OCI-LY3 (cell line): ENCODE data around the gene FZD10.

ENCODE experiments used
- H2AFZ ChIP-seq: fragments of 200-600, 300-600 bp; shearing (Covaris generic); 2 replicates; pipeline ENCODE4 v1.6.0; 2014; ENCODE audit warnings: antibody characterized with exemption, low read depth, low read length
- H3K27ac ChIP-seq: fragments of 200-600, 300-600 bp; sonication (generic); 2 replicates; pipeline ENCODE4 v1.5.1; 2014; ENCODE audit warnings: mild to moderate bottlenecking, low read length, moderate library complexity, mixed read lengths
- H3K27me3 ChIP-seq: fragments of 200-600, 300-600 bp; sonication (generic); 2 replicates; pipeline ENCODE4 v1.6.1; 2014; ENCODE audit warnings: low read depth, low read length, mixed read lengths
- H3K36me3 ChIP-seq: fragments of 200-600, 300-600 bp; sonication (generic); replicated peaks from 2 replicates; pipeline ENCODE3; 2014; ENCODE audit warnings: low read depth, low read length, mixed read lengths
- H3K4me1 ChIP-seq: fragments of 300-600, 200-600 bp; sonication (generic); 2 replicates; pipeline ENCODE4 v1.6.1; 2014; ENCODE audit warnings: low read length, mixed read lengths
- H3K4me2 ChIP-seq: fragments of 200-600, 300-600 bp; sonication (generic); 2 replicates; pipeline ENCODE4 v1.6.1; 2014; ENCODE audit warnings: low read length, mixed read lengths
- H3K4me3 ChIP-seq: fragments of 300-600, 200-600 bp; sonication (generic); 2 replicates; pipeline ENCODE4 v1.5.1; 2014; ENCODE audit warnings: antibody characterized with exemption, mild to moderate bottlenecking, low read length, moderate library complexity
- H3K79me2 ChIP-seq: fragments of 300-600, 200-600 bp; shearing (Covaris generic); 2 replicates; pipeline ENCODE4 v1.6.1; 2014; ENCODE audit warnings: mild to moderate bottlenecking, low read length, mixed read lengths
- H3K9ac ChIP-seq: fragments of 300-600, 200-600 bp; shearing (Covaris generic); 2 replicates; pipeline ENCODE4 v1.6.0; 2014; ENCODE audit warnings: mild to moderate bottlenecking, low read length, moderate library complexity
- H3K9me3 ChIP-seq: fragments of 200-600, 300-600 bp; shearing (Covaris generic); 2 replicates; pipeline ENCODE4 v1.6.1; 2014; ENCODE audit warnings: low read length, mixed read lengths; ENCODE audit not compliant: insufficient read depth
- H4K20me1 ChIP-seq: fragments of 200-600, 300-600 bp; sonication (generic); 2 replicates; pipeline ENCODE4 v1.6.1; 2016; ENCODE audit warnings: low read length, mixed read lengths; ENCODE audit not compliant: insufficient read depth
- EZH2phosphoT487 ChIP-seq: fragments of 200-600 bp; shearing (Covaris generic); IDR thresholded peaks from 2 replicates; pipeline ENCODE4 v1.6.1; 2018; ENCODE audit warnings: antibody characterized with exemption, mixed run types, low read depth
- TF ChIP-seq, protein P1 (sequence below): fragments of 200-600, 300-600 bp; sonication (generic); IDR thresholded peaks from 2 replicates; pipeline ENCODE4 v1.5.1; 2014; ENCODE audit warnings: antibody characterized with exemption, low read length, low read depth

FZD10 gene

DNA sequence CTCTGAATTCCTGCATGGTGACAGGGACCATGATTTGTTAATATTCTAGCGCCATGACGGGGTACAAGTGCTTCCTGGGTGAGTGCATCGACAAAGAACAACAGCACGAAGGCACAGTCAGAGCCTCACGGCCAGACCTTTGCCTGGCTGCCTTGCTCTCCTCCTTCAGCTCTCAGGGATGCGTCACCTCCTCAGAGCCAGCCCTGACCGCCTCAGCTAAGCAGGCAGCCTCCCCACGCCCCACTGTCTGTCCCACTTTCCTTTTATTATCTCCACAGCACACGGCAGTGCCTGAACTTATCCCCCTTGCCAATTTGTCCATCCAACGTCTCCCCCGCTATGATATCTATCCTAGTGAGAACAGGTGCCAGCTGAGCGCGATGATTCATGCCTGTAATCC, 16.5 kb upstream of the FZD10 start:
- H3K4me2 ChIP-seq, result no peak overlapping the region
- TF ChIP-seq EZH2phosphoT487, result no peak
- TF ChIP-seq, protein P1, sequence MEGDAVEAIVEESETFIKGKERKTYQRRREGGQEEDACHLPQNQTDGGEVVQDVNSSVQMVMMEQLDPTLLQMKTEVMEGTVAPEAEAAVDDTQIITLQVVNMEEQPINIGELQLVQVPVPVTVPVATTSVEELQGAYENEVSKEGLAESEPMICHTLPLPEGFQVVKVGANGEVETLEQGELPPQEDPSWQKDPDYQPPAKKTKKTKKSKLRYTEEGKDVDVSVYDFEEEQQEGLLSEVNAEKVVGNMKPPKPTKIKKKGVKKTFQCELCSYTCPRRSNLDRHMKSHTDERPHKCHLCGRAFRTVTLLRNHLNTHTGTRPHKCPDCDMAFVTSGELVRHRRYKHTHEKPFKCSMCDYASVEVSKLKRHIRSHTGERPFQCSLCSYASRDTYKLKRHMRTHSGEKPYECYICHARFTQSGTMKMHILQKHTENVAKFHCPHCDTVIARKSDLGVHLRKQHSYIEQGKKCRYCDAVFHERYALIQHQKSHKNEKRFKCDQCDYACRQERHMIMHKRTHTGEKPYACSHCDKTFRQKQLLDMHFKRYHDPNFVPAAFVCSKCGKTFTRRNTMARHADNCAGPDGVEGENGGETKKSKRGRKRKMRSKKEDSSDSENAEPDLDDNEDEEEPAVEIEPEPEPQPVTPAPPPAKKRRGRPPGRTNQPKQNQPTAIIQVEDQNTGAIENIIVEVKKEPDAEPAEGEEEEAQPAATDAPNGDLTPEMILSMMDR, result no peak
- no peak overlapping the region for H2AFZ ChIP-seq
- H3K27ac ChIP-seq, result no peak overlapping the region
- no peaks in the 10 kb centered on the region for H3K36me3 ChIP-seq
- no peak overlapping the region for H3K4me3 ChIP-seq
- H4K20me1 ChIP-seq, result no peaks in the 10 kb centered on the region
- H3K4me1 ChIP-seq, result no peaks in the 10 kb centered on the region
- no peaks in the 10 kb centered on the region for H3K9me3 ChIP-seq
- H3K79me2 ChIP-seq, result no peaks in the 10 kb centered on the region
- no peak overlapping the region for H3K9ac ChIP-seq
- no peaks in the 10 kb centered on the region for H3K27me3 ChIP-seq

- no peak overlapping the region for H3K9ac ChIP-seq
- H4K20me1 ChIP-seq, result no peaks in the 10 kb centered on the region
- H3K27ac ChIP-seq, result no peak overlapping the region
- H3K36me3 ChIP-seq, result no peaks in the 10 kb centered on the region
- H3K4me1 ChIP-seq, result no peaks in the 10 kb centered on the region
- H2AFZ ChIP-seq, result no peak overlapping the region
- no peaks in the 10 kb centered on the region for H3K9me3 ChIP-seq
- no peaks in the 10 kb centered on the region for H3K79me2 ChIP-seq
- no peaks in the 10 kb centered on the region for H3K27me3 ChIP-seq
- TF ChIP-seq, protein P1, result no peak
- no peak for TF ChIP-seq EZH2phosphoT487
- no peak overlapping the region for H3K4me3 ChIP-seq
- H3K4me2 ChIP-seq, result no peak overlapping the region
Measured at GRCh38 chr12:130146176-130146931, 15.9 kb upstream of the FZD10 start.

GRCh38 chr12:130147875-130148596, 14.2 kb upstream of the FZD10 start:
- H4K20me1 ChIP-seq, result no peaks in the 10 kb centered on the region
- no peaks in the 10 kb centered on the region for H3K27me3 ChIP-seq
- no peak overlapping the region for H3K27ac ChIP-seq
- TF ChIP-seq, protein P1, result no peak
- no peak for TF ChIP-seq EZH2phosphoT487
- no peak overlapping the region for H3K4me2 ChIP-seq
- no peak overlapping the region for H3K9ac ChIP-seq
- H3K4me3 ChIP-seq, result no peak overlapping the region
- no peak overlapping the region for H2AFZ ChIP-seq
- H3K4me1 ChIP-seq, result no peaks in the 10 kb centered on the region
- H3K9me3 ChIP-seq, result no peaks in the 10 kb centered on the region
- no peaks in the 10 kb centered on the region for H3K79me2 ChIP-seq
- H3K36me3 ChIP-seq, result no peaks in the 10 kb centered on the region

- H3K4me3 ChIP-seq, result no peak overlapping the region
- no peaks in the 10 kb centered on the region for H3K36me3 ChIP-seq
- H3K27me3 ChIP-seq, result no peaks in the 10 kb centered on the region
- TF ChIP-seq, protein P1, result no peak
- no peak for TF ChIP-seq EZH2phosphoT487
- H3K9me3 ChIP-seq, result no peaks in the 10 kb centered on the region
- H4K20me1 ChIP-seq, result no peaks in the 10 kb centered on the region
- no peak overlapping the region for H3K27ac ChIP-seq
- H3K9ac ChIP-seq, result no peak overlapping the region
- no peaks in the 10 kb centered on the region for H3K79me2 ChIP-seq
- H2AFZ ChIP-seq, result no peak overlapping the region
- no peaks in the 10 kb centered on the region for H3K4me1 ChIP-seq
- no peak overlapping the region for H3K4me2 ChIP-seq
Measured at GRCh38 chr12:130151846-130152245, 10.4 kb upstream of the FZD10 start.
